Brain microvascular endothelial cell (primary cell): ENCODE measurements around the gene NMB.
A peak's percentile ranks its signal among the peaks of the same experiment; 100 is the strongest.

Experiments used
- DNase-seq: peaks from one replicate; pipeline ENCODE4 v3.0.0-alpha.2; 2020
- H3K27ac ChIP-seq: fragments of 250-450 bp; sonication (Bioruptor Pico); 2 replicates; pipeline ENCODE4 v1.5.1; 2020; ENCODE audit warnings: mild to moderate bottlenecking, moderate library complexity
- H3K27me3 ChIP-seq: fragments of 250-450 bp; sonication (Bioruptor Pico); replicated peaks from 2 replicates; pipeline ENCODE4 v1.5.1; 2020; ENCODE audit warnings: mild to moderate bottlenecking
- H3K36me3 ChIP-seq: fragments of 250-450 bp; sonication (Bioruptor Pico); replicated peaks from 2 replicates; pipeline ENCODE4 v1.5.1; 2020; ENCODE audit warnings: mild to moderate bottlenecking
- H3K4me3 ChIP-seq: 2 replicates; pipeline ENCODE4 v1.5.1; 2011; ENCODE audit warnings: low read depth, mild to moderate bottlenecking, control low read depth, low read length, moderate library complexity
- CTCF ChIP-seq: IDR thresholded peaks from 2 replicates; pipeline ENCODE4 v1.5.1; 2011; ENCODE audit warnings: low read depth, mild to moderate bottlenecking, moderate library complexity, low read length, control low read depth, inconsistent platforms; ENCODE audit errors: missing control alignments
- in situ Hi-C: cut with HindIII; loops from 2 replicates; pipeline ENCODE4 v1.10.0; 2017; ENCODE audit warnings: low sequenced_read_pairs, low pct_ligation_motif_present

The NMB gene, protein sequence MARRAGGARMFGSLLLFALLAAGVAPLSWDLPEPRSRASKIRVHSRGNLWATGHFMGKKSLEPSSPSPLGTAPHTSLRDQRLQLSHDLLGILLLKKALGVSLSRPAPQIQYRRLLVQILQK

DNA sequence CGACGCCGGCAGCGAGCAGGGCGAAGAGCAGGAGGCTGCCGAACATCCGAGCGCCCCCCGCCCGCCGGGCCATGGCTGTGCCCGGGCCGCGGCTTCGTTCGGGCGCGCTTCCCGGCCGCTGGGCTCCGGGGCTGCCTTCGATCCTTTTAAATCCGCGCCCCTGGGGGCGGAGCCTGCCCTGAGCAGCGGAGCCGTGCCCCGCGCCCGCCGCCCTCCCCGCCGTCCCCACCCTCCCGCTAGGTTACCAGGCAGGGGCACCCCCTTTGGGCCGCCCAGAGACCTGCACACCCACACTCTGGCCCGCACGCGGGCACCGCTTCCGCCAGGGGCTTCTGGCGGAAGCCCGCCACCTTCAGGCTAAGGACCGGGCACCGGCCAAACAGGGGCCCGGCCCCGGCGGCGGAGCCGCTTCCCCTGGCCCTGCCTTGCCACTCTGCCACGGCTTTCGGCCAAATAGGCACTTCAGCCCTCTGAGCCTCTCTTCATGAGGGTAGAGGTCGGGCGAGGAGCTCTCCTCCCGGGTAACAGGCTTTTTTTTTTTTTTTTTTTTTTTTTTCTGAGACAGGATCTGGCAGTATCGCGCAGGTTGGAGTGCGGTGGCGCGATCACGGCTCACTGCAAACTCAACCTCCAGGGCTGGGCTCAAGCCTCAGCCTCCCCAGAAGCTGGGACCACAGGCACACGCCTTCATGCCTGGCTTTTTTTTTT lies at the start of gene NMB:
NMB (minus strand) TSS at position 120 of the 708 bp plus-strand sequence; CDS start at position 73, 47 bp downstream.
- Histone ChIP-seq H3K36me3 (no peaks in the 10 kb centered on the region), H3K27ac (no peak within 1 kb of the TSS), H3K4me3 (peak within 1 kb of the TSS; percentile 59), H3K27me3 (no peaks in the 10 kb centered on the region)
- peak; percentile 30 for DNase-seq
- peak; percentile 70 for TF ChIP-seq CTCF
- in situ Hi-C loops, result no loop called here

DNA sequence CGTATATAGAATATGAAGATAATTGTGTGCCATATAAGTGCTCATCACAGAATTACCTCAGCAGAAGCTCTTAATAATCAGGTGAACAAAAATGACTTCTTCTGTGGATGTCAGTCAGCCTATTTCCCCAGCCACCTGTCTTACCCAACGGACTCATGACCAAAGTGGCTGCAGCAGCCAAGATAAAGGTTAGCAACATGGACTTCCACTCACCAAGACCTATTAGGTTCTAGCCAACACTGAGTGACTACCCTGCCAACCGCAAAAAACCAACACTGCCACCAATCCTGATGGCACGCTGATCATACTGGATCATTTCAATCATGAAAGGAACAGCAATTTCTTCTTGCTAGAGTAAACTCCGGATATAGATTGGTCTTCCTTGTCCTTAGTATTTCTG lies 45.8 kb upstream of the NMB start:
- H3K27me3 ChIP-seq, result no peaks in the 10 kb centered on the region
- peaks cover 6% of the 10 kb centered on the region for H3K36me3 ChIP-seq
- H3K4me3 ChIP-seq, result no peak overlapping the region
- in situ Hi-C loops, result no loop called here
- no peak for DNase-seq
- no peak for TF ChIP-seq CTCF
- H3K27ac ChIP-seq, result no peak overlapping the region

DNA sequence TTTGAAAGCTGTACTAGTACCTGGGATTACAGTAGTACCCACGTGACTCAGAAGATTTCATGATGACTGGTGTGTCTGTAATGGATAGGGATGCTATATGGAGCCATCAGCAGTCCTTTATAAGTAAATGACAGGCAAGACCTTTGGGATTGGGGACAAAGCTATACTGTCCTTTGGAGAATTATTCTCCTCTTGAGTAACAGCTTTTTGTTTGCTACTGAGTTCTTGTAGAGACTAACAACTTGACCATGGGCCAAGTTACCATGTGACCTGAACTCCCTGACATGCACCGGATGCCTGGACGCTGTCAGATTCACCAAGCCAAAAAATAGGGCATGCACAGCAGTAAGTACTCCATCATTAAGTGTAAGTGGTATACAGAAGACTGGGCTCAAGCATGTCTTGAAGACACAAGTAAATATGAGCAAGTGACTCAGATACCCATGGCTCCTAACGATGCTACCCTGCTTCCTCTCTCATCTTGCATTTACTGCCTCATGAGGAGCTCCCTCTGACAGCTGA lies 45.0 kb upstream of the NMB start:
- no peak overlapping the region for H3K4me3 ChIP-seq
- H3K27me3 ChIP-seq, result no peaks in the 10 kb centered on the region
- no peak overlapping the region for H3K27ac ChIP-seq
- DNase-seq, result peak; percentile 18
- in situ Hi-C loops, result no loop called here
- H3K36me3 ChIP-seq, result peaks cover 6% of the 10 kb centered on the region
- no peak for TF ChIP-seq CTCF

GRCh38 chr15:84699538-84700191 lies 41.7 kb upstream of the NMB start:
- in situ Hi-C loops, result no loop called here
- Histone ChIP-seq H3K27ac (no peak overlapping the region), H3K27me3 (no peaks in the 10 kb centered on the region), H3K4me3 (no peak overlapping the region), H3K36me3 (peaks cover 5% of the 10 kb centered on the region)
- TF ChIP-seq CTCF, result no peak
- no peak for DNase-seq

DNA sequence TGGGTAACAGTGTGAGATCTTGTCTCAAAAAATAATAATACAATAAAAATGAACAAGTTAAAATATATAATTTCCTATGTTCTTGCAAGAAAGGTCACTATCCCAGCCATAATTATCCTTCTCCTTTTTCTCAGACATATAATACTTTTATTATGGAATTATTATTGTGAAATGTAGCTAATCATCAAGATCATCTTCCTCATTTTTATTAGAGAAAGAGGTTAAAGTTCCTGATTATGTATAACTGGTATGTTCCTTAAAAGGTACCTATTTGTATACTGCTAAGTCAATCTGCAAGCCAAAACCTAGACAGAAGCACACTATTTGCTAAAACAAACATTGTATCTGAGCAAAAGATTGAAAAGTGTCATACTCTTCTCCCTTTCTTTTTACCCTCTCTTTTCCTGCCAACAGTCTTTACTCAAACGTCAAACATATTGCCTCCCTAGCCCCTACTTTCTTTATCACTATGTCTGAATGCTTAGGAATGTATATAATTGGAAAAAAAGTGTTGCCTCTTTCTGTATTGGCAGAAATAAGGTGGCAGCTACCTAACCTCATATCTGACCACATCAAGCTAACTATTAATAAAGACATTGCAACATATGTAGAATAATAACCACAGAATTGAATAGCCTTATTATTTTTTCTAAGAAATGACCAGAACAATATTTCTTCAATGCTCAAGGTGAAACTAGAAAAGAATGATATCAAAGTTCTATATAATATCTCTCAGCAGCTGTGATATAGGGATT lies 39.4 kb upstream of the NMB start:
- Histone ChIP-seq H3K4me3 (no peak overlapping the region), H3K27me3 (no peaks in the 10 kb centered on the region), H3K36me3 (no peaks in the 10 kb centered on the region), H3K27ac (no peak overlapping the region)
- in situ Hi-C loops, result no loop called here
- TF ChIP-seq CTCF, result no peak
- no peak for DNase-seq
